ENCODE measurements around the gene CYB5A.

Gene CYB5A

DNA sequence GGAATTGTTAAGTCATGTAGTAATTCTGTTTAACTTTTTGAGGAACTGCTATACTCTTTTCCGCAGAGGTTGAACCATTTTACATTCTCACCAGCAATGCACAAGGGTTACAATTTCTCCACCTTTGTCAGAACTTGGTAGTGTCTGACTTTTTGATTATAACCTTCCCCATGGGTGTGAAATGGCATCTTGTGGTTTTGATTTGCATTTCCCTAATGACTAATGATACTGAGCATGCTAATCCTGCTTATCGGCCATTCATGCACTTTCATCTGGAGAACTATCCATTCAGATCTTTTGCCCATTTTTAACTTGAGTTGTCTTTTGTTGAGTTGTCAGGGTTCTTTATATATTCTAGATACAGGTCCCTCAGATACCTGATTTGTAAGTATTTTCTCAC lies 47.2 kb downstream of the CYB5A start:
- H3K9ac ChIP-seq (ENCODE audit: low read length), result no peak overlapping the region
- no peaks in the 10 kb centered on the region for H3K36me3 ChIP-seq (ENCODE audit: control insufficient read depth, insufficient read depth, low read length)

DNA sequence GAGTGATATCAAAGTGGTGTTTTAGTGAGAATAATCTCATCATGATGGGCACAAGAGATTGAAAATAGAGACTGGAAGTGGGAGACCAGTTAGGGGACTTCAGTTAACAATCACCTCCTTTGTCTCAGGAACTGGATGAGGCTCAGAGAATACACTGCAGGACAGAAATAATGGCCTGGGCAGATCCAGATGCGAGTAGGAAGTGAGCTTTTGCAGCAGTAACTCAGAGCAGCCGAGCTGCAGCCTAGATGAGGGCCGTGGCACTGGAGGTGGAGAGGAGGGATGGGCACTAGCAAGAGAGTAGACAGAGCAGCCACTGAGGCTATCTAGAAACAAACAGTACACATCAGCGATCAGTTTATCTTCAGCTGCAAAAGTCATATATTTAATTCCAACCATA lies 48.6 kb downstream of the CYB5A start:
- H3K27me3 ChIP-seq (ENCODE audit: control insufficient read depth, insufficient read depth, low read length), result no peaks in the 10 kb centered on the region
- no peak overlapping the region for H3K27ac ChIP-seq (ENCODE audit: low read depth, low read length)
- no peaks in the 10 kb centered on the region for H3K36me3 ChIP-seq (ENCODE audit: control insufficient read depth, insufficient read depth, low read length)
- H3K4me1 ChIP-seq (ENCODE audit: control insufficient read depth, insufficient read depth, low read length), result peaks cover 16% of the 10 kb centered on the region
- H3K9ac ChIP-seq (ENCODE audit: low read length), result no peak overlapping the region
- no peaks in the 10 kb centered on the region for H3K9me3 ChIP-seq (ENCODE audit: control insufficient read depth, insufficient read depth, low read depth, low read length)
- no peak overlapping the region for H3K4me3 ChIP-seq (ENCODE audit: low read depth, low read length)

More for the DNA sequence above, 47.2 kb downstream of the CYB5A start:
- Histone ChIP-seq H3K9me3 (ENCODE audit: control insufficient read depth, insufficient read depth, low read depth, low read length) (no peaks in the 10 kb centered on the region), H3K4me1 (ENCODE audit: control insufficient read depth, insufficient read depth, low read length) (peaks cover 16% of the 10 kb centered on the region), H3K27ac (ENCODE audit: low read depth, low read length) (no peak overlapping the region), H3K4me3 (ENCODE audit: low read depth, low read length) (no peak overlapping the region), H3K27me3 (ENCODE audit: control insufficient read depth, insufficient read depth, low read length) (no peaks in the 10 kb centered on the region)

DNA sequence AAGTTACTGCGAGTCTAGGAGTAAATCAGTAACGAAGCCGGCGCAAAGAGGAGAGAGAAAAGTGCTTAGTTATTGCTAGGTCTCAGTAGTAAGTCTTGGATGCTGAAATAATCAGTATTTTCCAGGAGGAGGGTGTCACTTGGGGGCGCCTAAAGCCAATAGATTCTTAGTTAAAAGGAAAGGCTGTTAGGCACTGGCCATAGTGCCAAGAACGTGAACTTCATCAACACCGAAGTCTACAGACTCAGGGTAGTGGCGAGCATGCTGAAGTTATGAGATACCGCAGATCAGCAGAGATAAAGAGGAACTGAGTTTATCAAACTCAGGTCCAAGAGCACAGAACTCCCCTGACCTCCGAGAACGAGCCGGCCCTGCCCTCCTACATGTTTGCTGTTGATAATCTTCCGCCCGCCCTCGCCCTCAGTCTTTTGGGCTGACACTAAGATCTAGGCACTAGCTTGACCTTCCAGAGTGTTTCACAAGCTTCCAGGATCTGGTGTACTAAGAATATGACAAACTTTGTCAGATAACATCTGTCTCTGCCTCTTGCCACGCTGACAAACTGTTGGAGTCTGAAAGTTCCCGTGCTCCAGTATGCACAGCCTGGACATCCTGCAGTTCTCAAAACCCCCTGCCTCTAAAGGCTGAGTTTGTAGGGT lies 49.2 kb downstream of the CYB5A start:
- no peaks in the 10 kb centered on the region for H3K27me3 ChIP-seq (ENCODE audit: control insufficient read depth, insufficient read depth, low read length)
- peaks cover 16% of the 10 kb centered on the region for H3K4me1 ChIP-seq (ENCODE audit: control insufficient read depth, insufficient read depth, low read length)
- H3K36me3 ChIP-seq (ENCODE audit: control insufficient read depth, insufficient read depth, low read length), result no peaks in the 10 kb centered on the region
- no peak overlapping the region for H3K27ac ChIP-seq (ENCODE audit: low read depth, low read length)
- no peak overlapping the region for H3K4me3 ChIP-seq (ENCODE audit: low read depth, low read length)
- no peak overlapping the region for H3K9ac ChIP-seq (ENCODE audit: low read length)
- H3K9me3 ChIP-seq (ENCODE audit: control insufficient read depth, insufficient read depth, low read depth, low read length), result no peaks in the 10 kb centered on the region

DNA sequence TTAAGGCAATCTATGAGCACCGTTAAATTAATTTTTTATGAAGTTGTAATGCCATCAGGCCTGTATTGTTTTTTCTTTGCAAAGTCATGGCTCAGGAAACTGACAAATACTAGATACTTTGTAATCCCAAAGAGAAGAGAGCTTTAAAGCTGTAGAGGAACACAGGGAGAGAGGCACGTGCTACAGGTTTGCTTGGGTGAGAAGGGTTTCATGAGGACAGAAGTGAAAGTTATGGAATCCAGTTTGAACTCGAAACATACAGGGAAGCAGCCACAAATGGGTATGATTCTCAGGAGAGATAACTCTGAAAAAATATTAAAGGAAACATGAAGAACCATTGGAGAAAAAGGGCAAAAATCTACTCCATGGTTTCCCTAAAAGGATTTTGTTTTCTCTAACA lies 49.8 kb downstream of the CYB5A start:
- peaks cover 18% of the 10 kb centered on the region for H3K4me1 ChIP-seq (ENCODE audit: control insufficient read depth, insufficient read depth, low read length)
- no peak overlapping the region for H3K4me3 ChIP-seq (ENCODE audit: low read depth, low read length)
- no peaks in the 10 kb centered on the region for H3K36me3 ChIP-seq (ENCODE audit: control insufficient read depth, insufficient read depth, low read length)
- H3K9ac ChIP-seq (ENCODE audit: low read length), result no peak overlapping the region
- no peaks in the 10 kb centered on the region for H3K9me3 ChIP-seq (ENCODE audit: control insufficient read depth, insufficient read depth, low read depth, low read length)
- H3K27ac ChIP-seq (ENCODE audit: low read depth, low read length), result no peak overlapping the region
- H3K27me3 ChIP-seq (ENCODE audit: control insufficient read depth, insufficient read depth, low read length), result no peaks in the 10 kb centered on the region

DNA sequence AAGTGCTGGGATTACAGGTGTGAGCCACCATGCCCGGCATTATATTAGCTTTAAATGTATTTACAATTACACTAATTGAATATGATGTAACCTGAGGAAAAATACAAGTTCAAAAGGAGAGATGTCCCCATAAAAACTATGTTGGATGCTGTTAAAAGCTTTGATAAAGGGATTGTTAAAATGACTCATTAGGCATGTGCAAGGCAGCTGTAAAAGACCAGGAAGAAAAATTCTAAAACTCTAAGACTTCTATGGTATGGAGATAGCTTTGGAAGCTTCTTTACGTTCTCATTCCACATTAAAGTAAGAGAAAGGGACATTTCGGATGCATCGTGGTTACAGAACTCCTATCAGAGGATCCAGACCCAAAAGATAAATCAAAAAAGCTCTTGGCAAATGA lies 50.3 kb downstream of the CYB5A start:
- no peak overlapping the region for H3K27ac ChIP-seq (ENCODE audit: low read depth, low read length)
- H3K9me3 ChIP-seq (ENCODE audit: control insufficient read depth, insufficient read depth, low read depth, low read length), result no peaks in the 10 kb centered on the region
- H3K27me3 ChIP-seq (ENCODE audit: control insufficient read depth, insufficient read depth, low read length), result no peaks in the 10 kb centered on the region

DNA sequence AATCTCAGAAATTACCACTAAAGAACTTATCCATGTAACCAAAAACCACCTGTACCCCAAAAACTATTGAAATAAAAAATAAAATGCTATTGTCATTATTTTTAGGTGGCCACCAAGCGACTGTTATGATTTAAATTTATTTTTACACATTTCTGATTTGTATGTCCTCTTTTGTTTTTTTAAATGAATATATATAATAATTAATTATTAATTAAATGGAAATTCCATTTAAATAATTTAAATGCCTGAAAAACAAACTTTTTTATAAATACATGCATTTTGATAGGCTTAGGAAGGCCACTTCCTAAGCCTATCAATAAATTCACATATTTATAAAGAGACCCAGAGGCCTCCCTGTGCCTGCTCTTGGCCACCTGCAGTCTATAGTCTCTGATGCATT lies 52.2 kb downstream of the CYB5A start:
- Histone ChIP-seq H3K4me3 (ENCODE audit: low read depth, low read length) (no peak overlapping the region), H3K36me3 (ENCODE audit: control insufficient read depth, insufficient read depth, low read length) (no peaks in the 10 kb centered on the region), H3K9me3 (ENCODE audit: control insufficient read depth, insufficient read depth, low read depth, low read length) (no peaks in the 10 kb centered on the region), H3K9ac (ENCODE audit: low read length) (no peak overlapping the region), H3K4me1 (ENCODE audit: control insufficient read depth, insufficient read depth, low read length) (peaks cover 21% of the 10 kb centered on the region), H3K27ac (ENCODE audit: low read depth, low read length) (no peak overlapping the region), H3K27me3 (ENCODE audit: control insufficient read depth, insufficient read depth, low read length) (no peaks in the 10 kb centered on the region)

More for the DNA sequence above, 50.3 kb downstream of the CYB5A start:
- H3K4me1 ChIP-seq (ENCODE audit: control insufficient read depth, insufficient read depth, low read length), result peaks cover 21% of the 10 kb centered on the region
- no peaks in the 10 kb centered on the region for H3K36me3 ChIP-seq (ENCODE audit: control insufficient read depth, insufficient read depth, low read length)
- no peak overlapping the region for H3K9ac ChIP-seq (ENCODE audit: low read length)
- no peak overlapping the region for H3K4me3 ChIP-seq (ENCODE audit: low read depth, low read length)

DNA sequence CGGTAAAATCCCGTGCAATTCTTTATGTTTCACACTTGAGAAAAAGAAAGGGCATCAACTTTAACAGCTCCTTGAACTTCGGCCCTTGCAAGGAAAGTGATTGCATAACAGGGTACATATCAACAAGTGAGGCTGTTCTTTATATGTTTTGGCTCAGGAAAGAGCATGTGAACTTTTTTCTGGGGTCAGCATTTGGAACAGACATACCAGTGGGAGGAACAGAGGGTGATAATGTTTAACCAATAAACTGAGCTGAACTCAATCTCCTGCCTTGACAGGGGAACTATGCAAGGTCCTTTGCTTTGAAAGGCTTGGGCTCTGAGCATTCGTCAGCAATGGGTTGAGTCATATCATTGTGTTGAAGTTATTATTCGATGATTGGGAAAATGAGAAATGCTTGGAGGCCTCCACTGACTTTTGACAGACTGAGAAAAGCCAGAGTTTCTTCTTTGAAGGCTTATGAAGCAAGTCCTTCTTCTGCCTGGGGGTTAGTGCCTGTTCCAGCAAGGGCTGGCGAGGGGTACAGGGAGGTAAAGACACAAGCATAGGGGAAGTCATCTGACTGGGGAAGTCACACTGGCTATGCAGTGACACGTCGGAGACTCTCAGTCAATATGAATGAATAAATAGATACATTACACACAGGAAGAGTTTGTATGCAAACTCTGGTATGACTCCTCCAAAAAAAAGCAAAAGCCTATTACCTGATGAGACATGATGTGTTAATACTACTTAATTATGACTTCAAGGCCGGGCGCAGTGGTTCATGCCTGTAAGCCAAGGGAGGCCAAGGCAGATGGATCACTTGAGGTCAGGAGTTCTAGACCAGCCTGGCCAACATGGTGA lies 57.2 kb downstream of the CYB5A start:
- no peaks in the 10 kb centered on the region for H3K36me3 ChIP-seq (ENCODE audit: control insufficient read depth, insufficient read depth, low read length)
- no peak overlapping the region for H3K9ac ChIP-seq (ENCODE audit: low read length)
- no peak overlapping the region for H3K4me3 ChIP-seq (ENCODE audit: low read depth, low read length)
- no peaks in the 10 kb centered on the region for H3K9me3 ChIP-seq (ENCODE audit: control insufficient read depth, insufficient read depth, low read depth, low read length)
- no peaks in the 10 kb centered on the region for H3K27me3 ChIP-seq (ENCODE audit: control insufficient read depth, insufficient read depth, low read length)
- H3K27ac ChIP-seq (ENCODE audit: low read depth, low read length), result no peak overlapping the region
- peaks cover 9% of the 10 kb centered on the region for H3K4me1 ChIP-seq (ENCODE audit: control insufficient read depth, insufficient read depth, low read length)

DNA sequence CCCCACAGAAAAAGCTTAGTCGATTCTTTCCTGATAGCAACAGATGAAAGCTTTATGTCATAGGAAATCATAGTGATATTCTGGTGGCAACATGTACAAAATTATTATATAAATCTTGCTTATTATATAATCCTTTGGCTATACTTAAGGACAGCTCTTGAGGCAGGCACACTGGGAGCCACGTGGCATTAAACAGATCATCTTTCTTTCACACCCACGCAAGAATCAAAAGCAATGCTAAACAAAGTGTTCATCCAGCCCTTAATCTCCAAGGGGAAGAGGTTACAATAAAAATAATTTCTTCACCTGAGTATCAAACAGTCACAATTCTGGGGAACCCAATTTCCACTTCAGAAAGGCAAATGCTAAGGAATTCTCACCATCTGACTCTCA lies 57.8 kb downstream of the CYB5A start:
- no peaks in the 10 kb centered on the region for H3K27me3 ChIP-seq (ENCODE audit: control insufficient read depth, insufficient read depth, low read length)
- peaks cover 9% of the 10 kb centered on the region for H3K4me1 ChIP-seq (ENCODE audit: control insufficient read depth, insufficient read depth, low read length)
- H3K27ac ChIP-seq (ENCODE audit: low read depth, low read length), result no peak overlapping the region
- H3K9ac ChIP-seq (ENCODE audit: low read length), result no peak overlapping the region
- no peaks in the 10 kb centered on the region for H3K36me3 ChIP-seq (ENCODE audit: control insufficient read depth, insufficient read depth, low read length)
- H3K4me3 ChIP-seq (ENCODE audit: low read depth, low read length), result no peak overlapping the region
- no peaks in the 10 kb centered on the region for H3K9me3 ChIP-seq (ENCODE audit: control insufficient read depth, insufficient read depth, low read depth, low read length)

DNA sequence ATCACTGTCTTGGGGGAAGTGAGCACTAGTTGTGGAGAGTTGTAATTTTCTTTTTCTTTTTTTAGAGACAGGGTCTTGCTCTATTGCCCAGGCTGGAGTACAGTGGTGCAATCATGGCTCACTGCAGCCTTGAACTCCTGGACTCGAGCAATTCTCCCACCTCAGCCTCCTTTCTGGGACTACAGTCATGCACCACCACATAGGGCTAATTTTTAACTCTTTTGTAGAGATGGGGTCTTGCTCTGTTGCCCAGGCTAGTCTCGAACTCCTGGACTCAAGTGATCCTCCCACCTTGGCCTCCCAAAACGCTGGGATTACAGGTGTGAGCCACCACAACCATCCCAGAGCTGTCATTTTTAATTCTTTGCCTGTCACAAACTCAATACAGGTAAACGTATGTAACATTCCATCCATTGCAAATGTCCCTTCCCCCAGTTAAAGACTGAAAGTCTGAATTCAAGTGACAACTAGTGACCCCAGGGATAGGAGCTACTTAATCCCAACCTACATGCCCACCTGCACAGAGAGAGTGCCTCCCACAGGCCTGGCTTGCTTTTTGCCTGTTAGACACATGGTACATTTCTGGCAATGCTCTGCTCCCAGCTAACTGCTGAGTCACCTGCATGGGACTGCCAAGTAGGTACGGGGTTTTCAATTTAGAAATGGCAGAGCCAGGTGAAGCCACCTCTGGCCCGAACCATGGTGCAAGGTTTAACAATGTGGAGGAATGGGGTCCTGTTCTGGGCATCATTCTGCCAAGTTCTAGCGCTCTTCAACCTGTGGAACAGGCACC lies 60.6 kb downstream of the CYB5A start:
- no peak overlapping the region for H3K9ac ChIP-seq (ENCODE audit: low read length)
- H3K4me1 ChIP-seq (ENCODE audit: control insufficient read depth, insufficient read depth, low read length), result peaks cover 4% of the 10 kb centered on the region; the same call in 1 of the 2 replicates
- H3K27ac ChIP-seq (ENCODE audit: low read depth, low read length), result no peak overlapping the region
- H3K27me3 ChIP-seq (ENCODE audit: control insufficient read depth, insufficient read depth, low read length), result no peaks in the 10 kb centered on the region
- no peak overlapping the region for H3K4me3 ChIP-seq (ENCODE audit: low read depth, low read length)
- no peaks in the 10 kb centered on the region for H3K36me3 ChIP-seq (ENCODE audit: control insufficient read depth, insufficient read depth, low read length)
- H3K9me3 ChIP-seq (ENCODE audit: control insufficient read depth, insufficient read depth, low read depth, low read length), result no peaks in the 10 kb centered on the region

DNA sequence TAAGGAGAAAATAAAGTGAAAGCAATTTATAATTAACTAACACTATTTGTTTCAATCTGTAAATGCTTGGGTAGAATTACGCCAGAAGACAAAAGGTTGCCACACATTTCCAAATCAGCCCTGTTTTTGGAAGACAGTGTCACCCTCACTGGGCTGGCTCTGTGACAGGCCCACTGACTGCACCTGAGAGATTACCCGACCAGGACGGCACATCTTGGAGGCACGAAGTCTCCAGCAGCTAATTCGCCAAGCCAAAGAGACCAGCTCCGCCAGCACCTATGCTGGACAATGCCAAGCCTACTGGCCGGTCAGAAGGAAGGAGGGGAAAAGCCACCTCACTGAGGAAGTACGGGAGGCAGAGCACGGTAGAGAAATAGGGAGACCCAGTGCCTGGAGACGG lies 61.9 kb downstream of the CYB5A start:
- H3K27ac ChIP-seq (ENCODE audit: low read depth, low read length), result no peak overlapping the region
- H3K36me3 ChIP-seq (ENCODE audit: control insufficient read depth, insufficient read depth, low read length), result no peaks in the 10 kb centered on the region
- no peak overlapping the region for H3K4me3 ChIP-seq (ENCODE audit: low read depth, low read length)
- peaks cover 4% of the 10 kb centered on the region; the same call in 1 of the 2 replicates for H3K4me1 ChIP-seq (ENCODE audit: control insufficient read depth, insufficient read depth, low read length)
- no peaks in the 10 kb centered on the region for H3K27me3 ChIP-seq (ENCODE audit: control insufficient read depth, insufficient read depth, low read length)
- H3K9ac ChIP-seq (ENCODE audit: low read length), result no peak overlapping the region
- no peaks in the 10 kb centered on the region for H3K9me3 ChIP-seq (ENCODE audit: control insufficient read depth, insufficient read depth, low read depth, low read length)

DNA sequence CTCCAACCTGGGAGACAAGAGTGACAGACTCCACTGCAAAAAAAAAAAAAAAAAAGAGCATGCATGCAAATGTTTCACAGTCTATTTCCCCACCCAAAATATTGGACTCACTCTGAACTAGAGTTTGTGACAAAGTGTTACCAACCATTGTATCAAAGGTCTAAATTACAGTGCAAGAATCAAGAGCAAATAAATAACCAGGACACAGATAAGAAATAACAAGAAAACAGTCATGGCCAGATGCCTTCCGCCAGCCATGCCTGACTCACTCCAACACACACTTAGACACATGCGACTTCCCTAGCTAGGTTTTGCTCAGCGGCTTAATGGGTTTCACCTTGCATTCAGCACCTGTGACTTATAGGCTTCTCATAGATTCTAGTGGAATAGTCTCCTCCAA lies 62.8 kb downstream of the CYB5A start:
- no peak overlapping the region for H3K27ac ChIP-seq (ENCODE audit: low read depth, low read length)
- H3K9me3 ChIP-seq (ENCODE audit: control insufficient read depth, insufficient read depth, low read depth, low read length), result no peaks in the 10 kb centered on the region
- no peaks in the 10 kb centered on the region for H3K27me3 ChIP-seq (ENCODE audit: control insufficient read depth, insufficient read depth, low read length)
- no peaks in the 10 kb centered on the region; the same call in 1 of the 2 replicates for H3K4me1 ChIP-seq (ENCODE audit: control insufficient read depth, insufficient read depth, low read length)
- H3K36me3 ChIP-seq (ENCODE audit: control insufficient read depth, insufficient read depth, low read length), result no peaks in the 10 kb centered on the region
- H3K9ac ChIP-seq (ENCODE audit: low read length), result no peak overlapping the region
- H3K4me3 ChIP-seq (ENCODE audit: low read depth, low read length), result no peak overlapping the region
